GM18511 (cell line): ENCODE data around the gene RHBDD1.
"Not testable (repeated sequence)": the region's sequence is repeated elsewhere in the genome, so short reads cannot be mapped to it uniquely, and the experiment has no call there.

ENCODE experiments used
- ATAC-seq: cut with Tn5 transposase; IDR thresholded peaks from one replicate; pipeline ENCODE4 v1.9.1; 2021; ENCODE audit warnings: mild to moderate bottlenecking, moderate library complexity; ENCODE audit not compliant: unreplicated experiment

The RHBDD1 gene

GRCh38 chr2:226839951-226840350, 4.1 kb downstream of the RHBDD1 start:
- no peak for ATAC-seq

GRCh38 chr2:226843001-226843400, 7.1 kb downstream of the RHBDD1 start:
- not testable (repeated sequence) for ATAC-seq

- peak; percentile 61 for ATAC-seq
Observed at GRCh38 chr2:226845386-226846116, 9.7 kb downstream of the RHBDD1 start.

- no peak for ATAC-seq
Observed at GRCh38 chr2:226847090-226847489, 11.2 kb downstream of the RHBDD1 start.

- no peak for ATAC-seq
Observed at GRCh38 chr2:226847511-226847910, 11.7 kb downstream of the RHBDD1 start.

DNA sequence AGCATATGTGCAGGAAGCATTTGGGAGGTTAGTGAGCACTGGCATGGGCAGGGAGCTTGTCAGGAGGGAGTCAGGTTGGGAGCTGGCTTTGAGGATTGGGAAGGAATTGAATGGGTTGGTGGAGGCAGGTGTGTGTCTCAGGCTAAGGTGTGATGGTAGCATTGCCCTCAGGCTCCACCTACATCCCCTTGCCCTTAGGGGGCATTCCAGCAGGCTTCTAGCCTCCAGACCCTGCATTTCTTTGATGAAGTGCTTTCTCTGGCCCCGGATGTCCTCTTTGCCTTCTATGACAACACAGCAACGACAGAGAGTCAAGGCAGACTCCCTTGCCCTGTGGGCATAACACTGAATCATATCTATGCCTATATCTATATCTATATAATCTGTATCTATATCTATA, 13.5 kb downstream of the RHBDD1 start:
- ATAC-seq = no peak

- ATAC-seq = no peak
Observed at GRCh38 chr2:226850024-226850423, 14.2 kb downstream of the RHBDD1 start.

GRCh38 chr2:226855787-226856186, 19.9 kb downstream of the RHBDD1 start:
- ATAC-seq = no peak

GRCh38 chr2:226860087-226860486, 24.2 kb downstream of the RHBDD1 start:
- ATAC-seq = peak; percentile 49

DNA sequence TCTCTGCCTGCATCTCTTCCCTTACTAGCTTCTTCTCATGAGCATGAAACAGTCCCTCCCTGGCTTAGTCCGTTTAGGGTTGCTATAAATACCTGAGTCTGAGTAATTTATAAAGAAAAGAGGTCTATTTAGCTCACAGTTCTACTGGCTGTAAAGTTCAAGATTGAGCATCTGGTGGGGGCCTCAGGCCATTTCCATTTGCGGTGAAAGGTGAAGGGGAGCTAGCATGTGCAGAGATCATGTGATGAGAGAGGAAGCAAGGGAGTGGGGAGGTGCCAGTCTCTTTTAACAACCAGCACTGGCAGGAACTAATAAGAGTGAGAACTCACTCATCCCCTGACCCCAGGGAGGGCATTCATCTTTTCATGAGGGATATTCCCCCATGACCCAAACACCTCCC, 26.8 kb downstream of the RHBDD1 start:
- ATAC-seq = peak; percentile 82

GRCh38 chr2:226865273-226865672, 29.4 kb downstream of the RHBDD1 start:
- no peak for ATAC-seq

DNA sequence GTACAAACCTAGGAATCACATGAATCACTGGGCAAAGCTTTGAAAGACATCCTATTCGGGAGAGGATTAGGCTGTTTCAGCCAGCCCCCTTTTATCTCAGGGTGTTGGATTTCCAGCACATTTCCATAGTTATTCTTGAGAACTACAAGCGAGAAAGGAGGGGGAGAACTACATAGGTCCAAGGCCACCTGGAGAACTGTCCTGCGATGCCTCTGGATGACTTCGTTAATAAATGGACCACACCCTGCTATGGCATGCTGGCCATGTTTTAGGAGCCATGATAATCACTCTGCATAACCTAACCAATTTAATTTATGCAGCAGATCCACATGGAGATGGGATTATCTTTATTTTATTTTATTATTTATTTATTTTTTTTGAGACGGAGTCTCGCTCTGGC, 29.9 kb downstream of the RHBDD1 start:
- no peak for ATAC-seq

- ATAC-seq = no peak
Observed at GRCh38 chr2:226868331-226869162, 32.7 kb downstream of the RHBDD1 start.

GRCh38 chr2:226869371-226869770, 33.5 kb downstream of the RHBDD1 start:
- ATAC-seq = no peak

- peak; percentile 75 for ATAC-seq
Observed at GRCh38 chr2:226873051-226873620, 37.3 kb downstream of the RHBDD1 start.

DNA sequence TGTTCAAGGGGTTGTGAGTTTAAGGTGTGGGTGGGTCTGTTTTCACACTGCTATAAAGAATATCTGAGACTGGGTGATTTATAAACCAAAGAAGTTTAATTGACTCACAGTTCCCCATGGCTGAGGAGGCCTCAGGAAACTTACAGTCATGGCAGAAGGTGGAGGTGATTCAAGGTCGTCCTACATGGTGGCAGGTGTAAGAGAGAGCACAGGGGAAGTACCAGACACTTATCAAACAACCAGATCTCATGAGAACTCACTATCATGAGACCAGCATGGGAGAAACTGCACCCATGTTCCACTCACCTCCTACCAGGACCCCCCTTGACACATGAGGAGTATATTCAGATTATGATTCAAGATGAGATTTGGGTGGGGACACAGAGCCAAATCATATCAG, 38.0 kb downstream of the RHBDD1 start:
- peak; percentile 8 for ATAC-seq

- ATAC-seq = no peak
Observed at GRCh38 chr2:226874749-226875148, 38.9 kb downstream of the RHBDD1 start.

DNA sequence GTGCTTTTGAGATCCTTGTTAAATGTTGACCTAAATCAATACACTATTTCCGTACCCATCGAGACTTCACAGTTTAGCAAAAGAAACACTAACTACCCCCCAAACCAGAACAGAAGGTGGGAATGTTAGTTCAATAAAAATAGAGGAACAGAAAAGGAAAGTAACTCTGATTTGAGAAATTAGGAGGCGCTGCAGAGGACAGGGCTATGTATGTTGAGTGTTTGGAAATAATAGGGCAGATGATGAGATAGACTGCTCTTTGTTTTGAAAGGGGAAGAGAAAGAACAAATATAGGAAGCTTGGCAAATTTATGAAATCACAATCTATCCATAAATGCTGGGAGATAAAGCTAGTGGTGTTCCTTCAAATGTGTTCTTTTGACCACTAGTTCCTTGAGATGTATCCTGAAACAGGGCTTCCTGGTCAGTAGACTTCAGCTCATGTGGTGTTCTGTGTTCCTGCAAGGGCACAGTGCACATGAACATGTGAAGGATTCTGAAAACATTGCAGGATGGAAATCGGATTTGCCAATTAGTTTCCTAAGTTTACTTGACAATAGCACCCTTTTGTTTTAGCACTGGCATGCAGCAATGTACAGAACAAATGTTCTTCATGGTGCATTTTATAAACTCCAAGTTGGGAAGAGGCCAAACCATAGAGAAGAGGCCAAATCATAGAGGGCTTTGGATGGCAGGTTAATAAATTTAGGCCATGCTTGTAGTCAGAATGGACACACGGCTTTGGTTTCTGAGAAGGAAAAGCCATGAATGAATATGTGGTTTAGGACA, 39.8 kb downstream of the RHBDD1 start:
- peak; percentile 70 for ATAC-seq

GRCh38 chr2:226877491-226877890, 41.6 kb downstream of the RHBDD1 start:
- no peak for ATAC-seq

DNA sequence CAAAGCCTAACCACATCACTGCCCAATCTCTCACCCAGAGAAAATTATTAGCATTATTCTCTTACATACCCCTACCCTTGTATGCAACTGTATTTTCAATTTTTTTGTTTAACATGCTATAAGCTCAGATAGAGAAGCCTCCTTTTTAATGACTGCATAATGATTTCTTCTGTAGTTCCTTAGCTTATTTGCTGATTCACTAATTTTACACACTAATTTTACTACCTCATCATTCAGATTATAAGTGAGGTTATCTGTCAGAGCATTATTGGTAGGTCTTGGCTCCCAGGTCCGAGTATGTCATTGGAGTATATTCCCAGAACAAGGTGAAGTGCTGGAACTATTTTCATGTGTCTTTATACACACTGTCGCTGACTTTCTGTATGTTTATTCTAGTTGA, 45.4 kb downstream of the RHBDD1 start:
- no peak for ATAC-seq

DNA sequence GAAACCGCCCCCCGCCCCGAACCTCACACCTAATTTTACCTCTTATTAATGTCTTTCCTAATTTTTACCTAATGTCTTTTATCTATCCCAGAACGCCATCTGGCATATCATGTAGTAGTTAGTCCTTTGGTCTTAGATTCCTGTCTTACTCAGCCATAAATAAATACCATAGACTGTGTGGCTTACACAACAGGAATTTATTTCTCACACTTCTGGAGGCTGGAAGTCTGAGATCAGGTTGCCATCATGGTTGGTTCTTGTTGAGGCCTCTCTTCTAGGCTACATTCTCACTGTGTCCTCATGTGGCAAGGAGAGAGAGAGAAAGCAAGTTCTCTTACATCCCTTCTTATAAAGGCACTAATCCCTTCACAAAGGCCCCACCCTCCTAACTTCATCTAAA, 46.8 kb downstream of the RHBDD1 start:
- ATAC-seq = no peak
